HG02852 (cell line): ENCODE data around the gene TNIP1.

ENCODE experiments used
- ATAC-seq: cut with Tn5 transposase; IDR thresholded peaks from one replicate; pipeline ENCODE4 v1.9.1; 2021; ENCODE audit warnings: mild to moderate bottlenecking, moderate library complexity; ENCODE audit not compliant: unreplicated experiment

Gene TNIP1

GRCh38 chr5:151084363-151084762, 3.5 kb upstream of the TNIP1 start:
- no peak for ATAC-seq

DNA sequence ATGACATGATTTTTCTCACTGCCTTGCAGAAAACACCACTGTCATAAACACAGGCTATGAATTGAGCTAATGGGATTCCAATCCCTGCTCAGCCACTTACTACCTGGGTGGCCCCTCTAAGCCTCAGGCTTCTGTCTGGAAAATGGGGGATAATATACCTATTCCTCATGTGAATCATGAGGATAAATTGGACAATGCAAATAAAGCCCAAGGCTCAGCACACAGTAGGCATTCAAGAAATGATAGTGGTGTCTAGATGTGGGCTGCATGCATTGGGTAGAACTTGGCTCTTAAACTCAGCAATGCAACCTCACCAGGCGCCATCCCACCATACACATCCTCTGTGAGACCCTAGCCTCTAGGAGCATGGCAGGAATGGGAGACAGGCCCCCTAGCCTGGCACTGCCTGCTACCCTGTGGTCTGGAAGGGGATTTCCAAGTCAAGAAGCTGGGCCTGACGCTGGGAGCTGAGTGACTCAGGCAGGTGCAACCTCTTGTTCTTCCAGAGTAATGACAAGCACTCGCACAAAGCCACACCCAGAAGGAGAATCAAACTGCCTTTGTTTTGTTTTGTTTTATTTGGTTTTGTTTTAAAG, 2.3 kb upstream of the TNIP1 start:
- ATAC-seq, result no peak

GRCh38 chr5:151082282-151082902, 1.6 kb upstream of the TNIP1 start:
- ATAC-seq, result no peak

- no peak for ATAC-seq
Measured at GRCh38 chr5:151081431-151082281, 822 bp upstream of the TNIP1 start.

DNA sequence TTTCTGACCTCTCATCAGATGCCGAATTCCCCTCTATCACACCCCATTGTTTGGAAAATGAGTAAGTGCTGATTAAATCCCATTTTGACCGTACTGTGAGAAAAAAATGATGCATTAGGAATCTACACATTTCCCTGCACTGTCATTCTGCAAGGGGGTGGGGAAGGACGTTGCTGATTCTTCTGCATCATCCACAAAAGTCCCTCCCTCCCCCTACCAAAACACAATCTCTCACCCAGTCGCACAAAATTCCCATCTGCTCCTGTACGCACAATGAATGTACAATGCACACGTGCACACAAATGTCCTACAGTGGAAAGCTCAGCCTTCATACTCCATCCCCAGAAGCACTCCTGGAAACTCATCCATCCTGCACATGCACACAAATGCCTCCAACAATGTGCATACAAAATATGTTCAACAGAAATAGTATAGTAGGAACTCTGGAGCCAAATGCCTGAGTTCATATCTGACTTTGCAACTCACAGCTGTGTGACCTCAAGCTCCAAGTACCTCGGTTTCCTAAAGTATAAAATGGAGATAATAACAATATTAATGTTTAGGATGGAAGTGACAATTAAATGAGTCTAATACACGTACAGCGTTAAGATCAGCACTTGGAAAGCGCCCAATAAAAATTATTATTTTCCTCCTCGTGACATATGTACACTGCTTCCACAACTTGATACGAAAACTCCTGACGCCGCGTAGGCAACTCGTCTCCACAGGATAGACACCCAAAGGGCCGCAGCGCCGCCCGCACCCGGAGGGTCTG, 809 bp downstream of the TNIP1 start:
- no peak for ATAC-seq

DNA sequence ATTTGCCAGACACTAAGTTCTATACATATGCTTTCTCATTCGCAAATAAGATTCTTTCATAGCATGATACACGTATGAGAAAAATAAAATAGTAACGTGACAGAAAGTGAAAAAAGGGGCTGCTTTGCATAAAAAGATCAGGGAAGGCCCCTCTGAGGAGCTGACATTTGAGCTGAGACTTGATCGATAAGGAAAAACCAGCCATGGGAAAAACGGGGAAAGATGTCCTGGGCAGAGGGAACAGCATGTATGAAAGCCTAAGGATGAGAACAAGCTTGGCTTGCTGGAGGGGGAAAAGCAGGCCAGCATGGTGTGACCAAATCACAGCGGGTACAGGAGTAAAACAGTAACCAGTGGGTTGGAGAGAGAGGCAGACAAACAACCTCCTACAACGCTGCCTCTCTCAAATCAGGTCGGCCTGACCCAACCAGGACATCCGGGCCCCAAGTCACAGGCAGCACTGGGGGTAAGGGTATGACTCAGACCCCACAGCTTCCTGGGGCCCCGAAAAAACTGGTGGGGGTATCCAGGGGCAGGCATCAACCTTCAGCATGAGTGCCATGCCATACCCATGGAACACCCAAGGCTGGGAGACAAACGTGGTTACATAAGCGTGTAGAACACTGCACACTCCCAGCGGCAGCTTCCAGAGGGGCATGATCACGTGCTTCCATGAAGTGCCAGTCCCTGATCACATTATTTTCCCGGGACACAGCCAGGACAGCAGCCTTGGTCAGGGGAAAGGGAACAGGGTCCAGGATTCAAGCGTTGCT, 2.2 kb downstream of the TNIP1 start:
- ATAC-seq, result peak; percentile 43

- ATAC-seq, result no peak
Measured at GRCh38 chr5:151077967-151078366, 2.9 kb downstream of the TNIP1 start.

- ATAC-seq, result no peak
Measured at GRCh38 chr5:151077419-151077818, 3.4 kb downstream of the TNIP1 start.

- no peak for ATAC-seq
Measured at GRCh38 chr5:151076616-151077015, 4.2 kb downstream of the TNIP1 start.

GRCh38 chr5:151075698-151076331, 5.0 kb downstream of the TNIP1 start:
- no peak for ATAC-seq

DNA sequence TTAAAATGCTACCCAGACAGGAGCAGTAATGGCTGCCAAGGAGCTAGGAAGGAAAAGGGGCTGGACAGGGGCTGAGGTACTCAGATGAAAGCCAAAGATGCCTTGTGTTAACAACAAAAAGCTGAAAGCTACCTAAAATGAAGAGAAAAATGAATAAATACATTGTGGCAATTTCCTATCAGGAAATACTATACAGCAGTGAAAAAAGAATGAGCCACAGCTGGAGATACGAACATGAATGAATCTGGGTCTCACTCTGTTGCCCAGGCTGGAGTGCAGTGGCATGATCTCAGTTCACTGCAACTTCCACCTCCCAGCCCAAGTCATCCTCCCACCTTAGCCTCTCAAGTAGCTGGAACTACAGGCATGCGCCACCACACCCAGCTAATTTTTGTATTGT, 6.3 kb downstream of the TNIP1 start:
- ATAC-seq, result no peak

GRCh38 chr5:151073280-151073679, 7.6 kb downstream of the TNIP1 start:
- ATAC-seq, result no peak

DNA sequence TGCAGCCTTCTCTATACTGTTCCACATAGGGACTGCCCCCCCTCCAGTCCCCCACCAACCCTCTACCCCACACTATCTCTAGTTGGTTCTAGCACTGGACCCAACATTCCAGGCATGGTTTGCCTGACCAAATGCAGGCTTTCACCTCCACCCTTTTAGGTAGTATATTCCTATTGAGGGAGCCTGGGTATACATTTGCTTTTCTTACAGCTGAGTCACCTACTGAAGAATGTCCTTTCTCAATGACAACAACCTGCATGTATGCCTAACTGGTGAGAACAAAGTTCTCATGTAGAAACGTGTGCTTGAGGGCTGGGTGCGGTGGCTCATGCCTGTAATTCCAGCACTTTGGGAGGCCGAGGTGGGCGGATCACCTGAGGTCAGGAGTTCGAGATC, 8.2 kb downstream of the TNIP1 start:
- ATAC-seq, result no peak

- ATAC-seq, result no peak
Measured at GRCh38 chr5:151071848-151072629, 8.8 kb downstream of the TNIP1 start.

GRCh38 chr5:151071021-151071420, 9.8 kb downstream of the TNIP1 start:
- ATAC-seq, result no peak

- ATAC-seq, result no peak
Measured at GRCh38 chr5:151070449-151070848, 10.4 kb downstream of the TNIP1 start.

- ATAC-seq, result peak; percentile 45
Measured at GRCh38 chr5:151068433-151069197, 12.2 kb downstream of the TNIP1 start.

GRCh38 chr5:151067632-151068432, 13.0 kb downstream of the TNIP1 start:
- ATAC-seq, result peak; percentile 14
